SKM-1 (cell line): ENCODE results near the gene TMEM161B.
A peak's percentile ranks its signal among the peaks of the same experiment; 100 is the strongest.
"Not testable (repeated sequence)": the region's sequence is repeated elsewhere in the genome, so short reads cannot be mapped to it uniquely, and the experiment has no call there.

Experiments used
- DNase-seq: peaks from one replicate; lab custom pipeline; 2025; ENCODE audit not compliant: unreplicated experiment; lab: John Stamatoyannopoulos, UW

Gene TMEM161B

GRCh38 chr5:88250010-88250409, 18.6 kb downstream of the TMEM161B start:
- no peak for DNase-seq

- no peak for DNase-seq
These were observed 19.7 kb downstream of the TMEM161B start for GRCh38 chr5:88248743-88249540.

- no peak for DNase-seq
These were observed 20.6 kb downstream of the TMEM161B start for GRCh38 chr5:88248094-88248493.

- no peak for DNase-seq
These were observed 22.8 kb downstream of the TMEM161B start for GRCh38 chr5:88245893-88246244.

GRCh38 chr5:88245241-88245892, 23.3 kb downstream of the TMEM161B start:
- no peak for DNase-seq

GRCh38 chr5:88244686-88245085, 24.0 kb downstream of the TMEM161B start:
- no peak for DNase-seq

- DNase-seq = not testable (repeated sequence)
These were observed 25.2 kb downstream of the TMEM161B start for GRCh38 chr5:88243493-88243892.

- no peak for DNase-seq
These were observed 29.9 kb downstream of the TMEM161B start for GRCh38 chr5:88238732-88239131.

- no peak for DNase-seq
These were observed 31.6 kb downstream of the TMEM161B start for GRCh38 chr5:88236866-88237642.

- no peak for DNase-seq
These were observed 32.8 kb downstream of the TMEM161B start for GRCh38 chr5:88235828-88236227.

GRCh38 chr5:88235346-88235745, 33.3 kb downstream of the TMEM161B start:
- no peak for DNase-seq

- DNase-seq = no peak
These were observed 38.0 kb downstream of the TMEM161B start for GRCh38 chr5:88230546-88231066.

GRCh38 chr5:88226881-88227450, 41.7 kb downstream of the TMEM161B start:
- DNase-seq = no peak

- no peak for DNase-seq
These were observed 54.0 kb downstream of the TMEM161B start for GRCh38 chr5:88214655-88215054.

GRCh38 chr5:88207575-88207974, 61.1 kb downstream of the TMEM161B start:
- DNase-seq = no peak

- DNase-seq = no peak
These were observed 64.5 kb downstream of the TMEM161B start for GRCh38 chr5:88203981-88204750.

- no peak for DNase-seq
These were observed 73.0 kb downstream of the TMEM161B start for GRCh38 chr5:88195636-88196035.

GRCh38 chr5:88193896-88194295, 74.7 kb downstream of the TMEM161B start:
- peak; percentile 22 for DNase-seq

- DNase-seq = no peak
These were observed 78.4 kb downstream of the TMEM161B start for GRCh38 chr5:88190106-88190834.

GRCh38 chr5:88189484-88189883, 79.2 kb downstream of the TMEM161B start:
- not testable (repeated sequence) for DNase-seq
